ENCODE measurements around the gene ITSN2. TPM values are rescaled to one million over a fixed set of nuclear protein-coding genes. Genes with fewer than 3 reads are reported as not detected.
A peak's percentile ranks its signal among the peaks of the same experiment; 100 is the strongest.
"Not testable (repeated sequence)": the region's sequence is repeated elsewhere in the genome, so short reads cannot be mapped to it uniquely, and the experiment has no call there.

ITSN2 gene
- total RNA-seq (2012; rRNA removed), result 17.7 and 23.6 TPM in 2 replicates

DNA sequence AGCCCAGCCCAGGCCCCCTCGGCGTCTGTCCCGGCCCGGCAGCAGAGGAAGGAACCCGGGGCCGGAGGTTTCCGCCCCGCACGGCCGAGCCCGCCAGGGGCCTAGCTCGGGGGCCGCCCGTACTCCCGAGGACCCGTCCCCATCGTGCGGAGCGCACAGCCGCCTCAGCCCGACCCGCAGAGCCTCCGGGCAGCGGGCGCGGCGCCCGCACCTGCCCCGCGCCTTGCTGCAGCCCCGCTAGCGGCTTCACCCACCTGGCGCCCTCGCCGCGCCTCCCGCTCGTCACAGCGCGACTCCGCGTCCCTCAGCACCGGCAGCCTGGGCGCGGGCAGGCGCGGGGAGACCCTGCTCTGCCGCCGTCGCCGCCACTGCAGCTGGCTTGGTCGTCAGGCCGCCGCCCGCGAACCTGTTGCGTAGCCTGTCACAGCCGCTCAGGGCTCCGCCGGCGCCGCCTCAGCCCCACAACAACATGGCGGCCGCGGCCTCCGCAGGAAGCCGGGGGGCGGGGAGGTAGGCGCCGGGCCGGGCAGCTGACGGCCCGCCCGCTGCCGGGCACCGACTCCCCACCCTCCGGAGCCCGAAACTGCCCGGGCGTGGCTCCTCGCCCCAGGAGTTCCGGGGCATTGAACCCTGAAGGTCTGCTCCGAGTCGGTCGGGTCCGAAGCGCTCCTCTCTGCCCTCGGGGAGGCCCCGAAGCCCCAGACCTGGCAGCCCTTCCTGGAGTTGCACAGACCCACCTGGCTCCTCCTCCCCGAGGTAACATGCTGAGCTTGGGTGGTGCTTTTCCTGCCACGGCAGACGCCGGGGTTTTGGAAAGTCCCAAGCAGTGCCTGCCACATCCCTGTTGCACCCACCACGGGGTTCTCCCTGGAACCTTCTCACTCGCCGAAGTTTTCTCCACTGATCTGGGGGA is at the start of gene ITSN2:
TSS of gene ITSN2 (minus strand) at position 487 of the 913 bp plus-strand sequence. CDS start 32,454 bp downstream, outside the sequence.
- H3K9me3 ChIP-seq (replicated peaks; ENCODE audit: low read length), result no peaks in the 10 kb centered on the region
- H3K4me3 ChIP-seq (ENCODE audit: low read length), result peak within 1 kb of the TSS; percentile 97
- peak within 1 kb of the TSS; percentile 90 for H3K9ac ChIP-seq (ENCODE audit: low read depth, low read length)
- no peaks in the 10 kb centered on the region for H3K36me3 ChIP-seq (ENCODE audit: insufficient read depth, low read length)
- peak within 1 kb of the TSS; percentile 82 for H3K4me2 ChIP-seq (ENCODE audit: low read length)
- peaks cover 21% of the 10 kb centered on the region for H3K4me1 ChIP-seq (ENCODE audit: control insufficient read depth, insufficient read depth, low read length)
- no peaks in the 10 kb centered on the region for H3K27me3 ChIP-seq (ENCODE audit: control insufficient read depth, insufficient read depth, low read length)

DNA sequence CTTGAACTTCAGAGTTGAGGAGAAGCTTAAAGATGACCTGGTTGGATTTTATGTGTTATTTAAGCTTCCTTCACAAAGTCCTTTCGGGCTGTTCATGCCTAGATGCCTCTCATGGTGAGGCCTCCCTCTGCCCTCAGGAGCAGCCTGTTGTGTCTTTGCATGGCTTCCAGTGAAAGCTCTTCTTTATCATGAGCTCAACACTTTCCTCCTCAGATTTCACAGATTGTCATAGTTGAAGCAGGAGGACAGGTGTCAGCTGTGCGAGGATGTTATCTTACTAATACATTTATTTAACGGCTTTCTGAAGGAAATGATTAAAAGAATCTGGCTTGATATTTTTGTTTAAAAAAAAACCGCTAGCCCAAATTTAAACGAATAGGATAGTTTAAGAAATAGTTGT is 48.8 kb upstream of the ITSN2 start:
- Histone ChIP-seq H3K4me3 (ENCODE audit: low read length) (no peak overlapping the region), H3K4me2 (ENCODE audit: low read length) (no peak overlapping the region), H3K9me3 (replicated peaks; ENCODE audit: low read length) (no peaks in the 10 kb centered on the region), H3K36me3 (ENCODE audit: insufficient read depth, low read length) (no peaks in the 10 kb centered on the region), H3K9ac (ENCODE audit: low read depth, low read length) (peak overlapping the region; percentile 18), H3K4me1 (ENCODE audit: control insufficient read depth, insufficient read depth, low read length) (peaks cover 7% of the 10 kb centered on the region), H3K27me3 (ENCODE audit: control insufficient read depth, insufficient read depth, low read length) (no peaks in the 10 kb centered on the region)

DNA sequence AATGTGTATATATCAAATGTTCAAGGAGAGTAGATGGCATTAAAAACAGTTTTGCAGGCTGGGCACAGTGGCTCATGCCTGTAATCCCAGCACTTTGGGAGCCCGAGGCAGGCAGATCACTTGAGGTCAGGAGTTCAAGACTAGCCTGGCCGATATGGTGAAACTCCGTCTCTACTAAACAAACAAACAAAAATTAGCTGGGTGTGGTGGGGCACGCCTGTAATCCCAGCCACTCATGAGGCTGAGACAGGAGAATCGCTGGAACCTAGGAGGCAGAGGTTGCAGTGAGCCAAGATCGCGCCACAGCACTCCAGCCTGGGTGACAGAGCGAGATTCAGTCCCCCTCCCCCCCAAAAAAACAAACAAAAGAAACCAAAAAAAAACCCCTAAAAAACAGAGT is 48.4 kb upstream of the ITSN2 start:
- not testable (repeated sequence) for H3K4me3 ChIP-seq (ENCODE audit: low read length); H3K27me3 ChIP-seq (ENCODE audit: control insufficient read depth, insufficient read depth, low read length); H3K4me1 ChIP-seq (ENCODE audit: control insufficient read depth, insufficient read depth, low read length); H3K4me2 ChIP-seq (ENCODE audit: low read length); H3K36me3 ChIP-seq (ENCODE audit: insufficient read depth, low read length); H3K9ac ChIP-seq (ENCODE audit: low read depth, low read length); H3K9me3 ChIP-seq (replicated peaks; ENCODE audit: low read length)

DNA sequence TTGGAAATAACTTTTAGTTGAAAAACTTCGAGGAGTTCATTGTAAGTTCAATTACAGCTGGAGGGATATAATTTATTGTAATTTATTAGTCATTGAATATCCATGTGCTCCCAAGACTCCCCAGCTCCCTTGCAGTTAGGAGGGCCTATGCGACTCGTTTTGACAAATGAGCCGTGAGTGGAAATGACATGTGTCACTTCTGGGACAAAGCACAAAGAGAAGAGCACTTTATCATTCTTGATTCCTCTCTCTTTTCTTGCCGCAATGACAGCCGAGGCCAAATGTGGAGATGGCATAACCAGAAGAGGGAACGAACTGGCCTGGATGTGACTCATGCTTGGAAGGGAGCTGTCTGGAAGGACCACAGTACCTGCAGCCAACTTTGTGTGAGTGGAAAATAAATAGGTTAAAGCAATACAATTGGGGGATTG is 44.2 kb upstream of the ITSN2 start:
- Histone ChIP-seq H3K27me3 (ENCODE audit: control insufficient read depth, insufficient read depth, low read length) (no peaks in the 10 kb centered on the region), H3K36me3 (ENCODE audit: insufficient read depth, low read length) (no peaks in the 10 kb centered on the region), H3K4me2 (ENCODE audit: low read length) (peak overlapping the region; percentile 34), H3K4me1 (ENCODE audit: control insufficient read depth, insufficient read depth, low read length) (peaks cover 9% of the 10 kb centered on the region), H3K9ac (ENCODE audit: low read depth, low read length) (no peak overlapping the region), H3K9me3 (replicated peaks; ENCODE audit: low read length) (no peaks in the 10 kb centered on the region), H3K4me3 (ENCODE audit: low read length) (no peak overlapping the region)

DNA sequence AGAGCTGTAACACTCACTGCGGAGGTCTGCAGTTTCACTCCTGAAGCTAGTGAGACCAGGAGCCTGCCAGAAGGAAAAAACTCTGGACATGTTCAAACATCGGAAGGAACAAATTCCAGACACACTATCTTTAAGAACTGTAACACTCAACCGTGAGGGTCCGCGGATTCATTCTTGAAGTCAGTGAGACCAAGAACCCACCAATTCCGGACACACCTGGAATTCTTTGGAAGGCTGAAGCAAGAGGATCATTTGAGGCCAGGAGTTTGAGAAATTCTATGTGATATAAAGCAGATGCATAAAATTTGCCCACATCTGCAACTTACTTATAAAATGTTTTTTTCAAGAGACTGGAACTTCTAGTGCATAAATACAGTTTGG is 43.5 kb upstream of the ITSN2 start:
- no peak overlapping the region for H3K4me2 ChIP-seq (ENCODE audit: low read length)
- no peaks in the 10 kb centered on the region for H3K36me3 ChIP-seq (ENCODE audit: insufficient read depth, low read length)
- H3K4me1 ChIP-seq (ENCODE audit: control insufficient read depth, insufficient read depth, low read length), result peaks cover 9% of the 10 kb centered on the region
- no peaks in the 10 kb centered on the region for H3K9me3 ChIP-seq (replicated peaks; ENCODE audit: low read length)
- H3K4me3 ChIP-seq (ENCODE audit: low read length), result no peak overlapping the region
- H3K27me3 ChIP-seq (ENCODE audit: control insufficient read depth, insufficient read depth, low read length), result no peaks in the 10 kb centered on the region
- H3K9ac ChIP-seq (ENCODE audit: low read depth, low read length), result no peak overlapping the region

DNA sequence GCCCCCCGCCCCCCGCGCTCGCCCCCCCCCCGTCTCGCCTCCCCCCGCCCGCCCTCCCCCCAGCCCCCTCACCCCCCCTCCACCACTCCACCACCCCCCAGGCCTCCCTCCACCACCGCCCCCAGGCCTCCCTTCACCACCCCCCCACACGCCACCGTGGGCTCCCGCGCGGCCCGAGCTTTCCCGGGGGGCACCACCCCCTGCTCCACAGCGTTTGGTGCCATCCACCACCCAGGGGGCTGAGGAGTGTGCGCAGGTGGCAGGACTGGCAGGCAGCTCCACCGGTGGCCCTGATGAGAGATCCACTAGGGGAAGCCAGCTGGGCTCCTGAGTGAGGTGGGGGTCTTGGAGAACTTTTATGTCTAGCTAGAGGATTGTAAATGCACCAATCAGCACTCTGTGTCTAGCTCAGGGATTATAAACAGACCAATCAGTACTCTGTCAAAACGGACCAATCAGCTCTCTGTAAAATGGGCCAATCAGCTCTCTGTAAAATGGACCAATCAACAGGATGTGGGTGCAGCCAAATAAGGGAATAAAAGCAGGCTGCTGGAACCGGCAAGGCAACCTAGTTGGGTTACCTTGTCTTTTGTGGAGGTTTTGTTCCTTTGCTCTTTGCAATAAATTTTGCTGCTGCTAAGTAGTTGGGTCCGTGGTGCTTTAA is 43.0 kb upstream of the ITSN2 start:
- H3K9me3 ChIP-seq (replicated peaks; ENCODE audit: low read length), result no peaks in the 10 kb centered on the region
- H3K4me3 ChIP-seq (ENCODE audit: low read length), result no peak overlapping the region
- no peaks in the 10 kb centered on the region for H3K36me3 ChIP-seq (ENCODE audit: insufficient read depth, low read length)
- no peaks in the 10 kb centered on the region for H3K27me3 ChIP-seq (ENCODE audit: control insufficient read depth, insufficient read depth, low read length)
- no peak overlapping the region for H3K4me2 ChIP-seq (ENCODE audit: low read length)
- H3K4me1 ChIP-seq (ENCODE audit: control insufficient read depth, insufficient read depth, low read length), result peaks cover 9% of the 10 kb centered on the region
- no peak overlapping the region for H3K9ac ChIP-seq (ENCODE audit: low read depth, low read length)

DNA sequence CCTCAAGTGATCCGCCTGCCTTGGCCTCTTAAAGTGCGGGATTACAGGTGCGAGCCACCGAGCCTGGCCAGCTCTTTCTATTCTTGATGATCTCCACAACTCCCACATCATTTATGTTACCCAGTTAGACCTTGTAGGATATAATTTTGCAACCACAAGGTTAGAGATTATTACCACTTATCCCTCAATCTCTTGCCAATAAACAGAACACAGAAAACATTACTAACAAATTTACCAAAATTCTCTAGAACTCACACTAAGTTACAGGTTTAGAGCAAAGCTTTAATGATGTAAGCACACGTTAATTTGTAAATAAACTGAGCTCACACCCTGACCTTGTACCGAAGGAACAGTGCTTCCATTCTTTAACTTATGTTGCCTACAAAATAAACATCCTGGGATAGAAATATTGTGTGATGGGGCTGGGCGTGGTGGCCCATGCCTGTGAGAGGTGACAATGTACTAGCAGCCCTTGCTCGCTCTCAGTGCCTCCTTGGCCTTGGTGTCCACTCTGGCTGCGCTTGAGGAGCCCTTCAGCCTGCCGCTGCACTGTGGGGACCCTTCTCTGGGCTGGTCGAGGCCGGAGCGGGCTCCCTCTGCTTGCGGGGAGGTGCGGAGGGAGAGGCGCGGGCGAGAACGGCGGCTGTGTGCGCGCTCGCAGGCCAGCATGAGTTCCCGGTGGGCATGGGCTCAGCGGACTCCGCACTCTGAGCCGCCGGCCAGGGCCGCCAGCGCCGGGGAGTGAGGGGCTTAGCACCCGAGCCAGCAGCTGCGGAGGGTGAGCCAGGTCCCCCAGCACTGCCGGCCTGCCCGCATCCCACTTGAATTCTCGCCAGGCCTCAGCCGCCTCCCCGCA is 42.1 kb upstream of the ITSN2 start:
- no peaks in the 10 kb centered on the region for H3K36me3 ChIP-seq (ENCODE audit: insufficient read depth, low read length)
- no peak overlapping the region for H3K4me3 ChIP-seq (ENCODE audit: low read length)
- no peaks in the 10 kb centered on the region for H3K9me3 ChIP-seq (replicated peaks; ENCODE audit: low read length)
- H3K9ac ChIP-seq (ENCODE audit: low read depth, low read length), result no peak overlapping the region
- H3K4me1 ChIP-seq (ENCODE audit: control insufficient read depth, insufficient read depth, low read length), result peaks cover 9% of the 10 kb centered on the region
- H3K4me2 ChIP-seq (ENCODE audit: low read length), result no peak overlapping the region
- no peaks in the 10 kb centered on the region for H3K27me3 ChIP-seq (ENCODE audit: control insufficient read depth, insufficient read depth, low read length)

DNA sequence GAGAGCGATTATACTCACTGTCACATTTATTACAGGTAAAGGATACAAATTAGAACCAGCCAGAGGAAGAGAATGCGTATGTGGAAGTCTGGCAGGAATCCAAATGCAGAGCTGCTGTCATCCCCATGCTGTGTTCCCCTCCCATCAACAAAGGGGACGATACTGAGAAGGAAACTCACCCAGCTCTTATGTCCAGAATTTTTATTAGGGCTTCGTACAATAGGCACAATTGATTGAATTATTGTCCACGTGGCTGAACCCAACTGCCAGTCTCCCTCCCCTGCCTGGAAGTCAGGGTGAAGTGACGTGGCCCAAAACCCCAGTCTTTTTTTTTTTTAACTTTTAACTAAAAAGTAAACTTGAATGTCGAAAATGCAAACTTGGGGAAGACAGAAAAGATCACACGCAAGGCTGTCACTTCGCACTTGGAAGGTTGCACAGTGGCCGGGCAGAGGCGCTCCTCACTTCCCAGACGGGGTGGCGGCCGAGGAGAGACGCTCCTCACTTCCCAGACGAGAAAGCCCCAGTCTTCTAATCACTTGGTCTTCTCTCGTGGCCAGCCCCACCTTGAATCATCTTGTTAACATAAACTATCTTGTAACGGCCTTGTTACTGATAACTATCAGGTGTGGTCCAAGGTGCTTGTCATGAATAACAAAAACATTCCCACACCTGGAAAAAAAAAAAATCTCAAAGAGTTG is 40.0 kb upstream of the ITSN2 start:
- Histone ChIP-seq H3K9me3 (replicated peaks; ENCODE audit: low read length) (no peaks in the 10 kb centered on the region), H3K27me3 (ENCODE audit: control insufficient read depth, insufficient read depth, low read length) (no peaks in the 10 kb centered on the region), H3K9ac (ENCODE audit: low read depth, low read length) (no peak overlapping the region), H3K4me1 (ENCODE audit: control insufficient read depth, insufficient read depth, low read length) (peaks cover 9% of the 10 kb centered on the region), H3K4me2 (ENCODE audit: low read length) (no peak overlapping the region), H3K4me3 (ENCODE audit: low read length) (no peak overlapping the region), H3K36me3 (ENCODE audit: insufficient read depth, low read length) (no peaks in the 10 kb centered on the region)

DNA sequence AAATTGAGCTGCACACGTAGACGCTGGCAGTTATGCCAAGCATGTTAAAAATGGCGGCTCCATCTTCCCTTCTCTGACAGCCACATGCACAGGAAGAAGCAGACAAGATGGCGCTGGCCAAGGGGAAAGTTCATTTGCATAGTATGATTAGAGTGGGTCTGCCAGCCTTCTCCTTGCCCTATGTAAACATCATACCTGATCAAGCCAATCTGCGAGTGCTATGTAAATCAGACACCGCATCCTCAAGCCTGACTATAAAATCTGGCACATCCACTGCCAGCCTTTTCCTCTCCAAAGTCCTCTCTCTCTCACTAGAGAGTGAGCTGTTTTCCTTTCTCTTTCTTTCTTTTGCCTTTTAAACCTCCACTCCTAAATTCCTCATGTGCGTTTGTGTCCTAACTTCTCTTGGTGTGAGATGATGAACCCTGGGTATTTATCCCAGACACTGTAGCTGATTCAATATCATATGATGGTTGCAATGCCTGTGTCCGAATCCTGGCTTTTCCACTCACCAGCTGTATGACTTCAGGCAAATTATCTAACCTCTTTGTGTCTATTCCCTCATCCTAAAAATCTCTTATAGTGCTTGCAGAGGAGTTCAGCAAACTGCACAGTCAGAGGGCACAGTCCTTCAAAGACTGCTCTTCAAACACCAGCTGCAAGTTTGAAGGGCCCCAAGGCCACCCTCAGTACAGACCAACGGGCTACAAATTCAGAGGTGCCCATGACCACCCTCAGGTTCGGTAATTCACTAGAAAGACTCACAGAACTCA is 39.3 kb upstream of the ITSN2 start:
- no peaks in the 10 kb centered on the region for H3K27me3 ChIP-seq (ENCODE audit: control insufficient read depth, insufficient read depth, low read length)
- H3K9me3 ChIP-seq (replicated peaks; ENCODE audit: low read length), result no peaks in the 10 kb centered on the region

DNA sequence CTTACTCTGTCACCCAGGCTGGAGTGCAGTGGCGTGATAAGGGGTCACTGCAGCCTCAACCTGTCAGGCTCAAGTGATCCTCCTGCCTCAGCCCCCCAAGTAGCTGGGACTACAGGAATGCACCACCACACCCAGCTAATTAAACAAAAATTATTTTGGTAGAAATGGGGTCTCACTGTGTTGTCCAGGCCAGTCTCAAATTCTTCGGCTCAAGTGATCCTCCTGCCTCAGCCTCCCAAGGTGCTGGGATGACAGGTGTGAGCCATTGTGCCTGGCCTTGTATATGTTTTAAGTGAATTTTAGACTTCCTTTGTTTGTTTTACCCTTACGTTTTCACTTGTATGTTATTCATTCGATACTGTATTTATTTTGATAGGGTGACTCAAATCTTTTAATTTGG is 34.7 kb upstream of the ITSN2 start:
- no peaks in the 10 kb centered on the region for H3K4me1 ChIP-seq (ENCODE audit: control insufficient read depth, insufficient read depth, low read length)

More for the DNA sequence above, 39.3 kb upstream of the ITSN2 start:
- Histone ChIP-seq H3K4me3 (ENCODE audit: low read length) (no peak overlapping the region), H3K4me2 (ENCODE audit: low read length) (no peak overlapping the region), H3K9ac (ENCODE audit: low read depth, low read length) (no peak overlapping the region), H3K4me1 (ENCODE audit: control insufficient read depth, insufficient read depth, low read length) (peaks cover 6% of the 10 kb centered on the region), H3K36me3 (ENCODE audit: insufficient read depth, low read length) (no peaks in the 10 kb centered on the region)

More for the DNA sequence above, 34.7 kb upstream of the ITSN2 start:
- H3K4me3 ChIP-seq (ENCODE audit: low read length), result no peak overlapping the region
- no peaks in the 10 kb centered on the region for H3K9me3 ChIP-seq (replicated peaks; ENCODE audit: low read length)
- no peak overlapping the region for H3K4me2 ChIP-seq (ENCODE audit: low read length)
- H3K9ac ChIP-seq (ENCODE audit: low read depth, low read length), result no peak overlapping the region
- no peaks in the 10 kb centered on the region for H3K36me3 ChIP-seq (ENCODE audit: insufficient read depth, low read length)
- H3K27me3 ChIP-seq (ENCODE audit: control insufficient read depth, insufficient read depth, low read length), result no peaks in the 10 kb centered on the region

Data from skeletal muscle satellite cell (primary cell).